ENCODE measurements around the gene PXYLP1. TPM values are rescaled to one million over a fixed set of nuclear protein-coding genes. Genes with fewer than 3 reads are reported as not detected.
A peak's percentile ranks its signal among the peaks of the same experiment; 100 is the strongest.

The PXYLP1 gene
- total RNA-seq, 1 experiment from 2014 or later: 11.3 TPM

DNA sequence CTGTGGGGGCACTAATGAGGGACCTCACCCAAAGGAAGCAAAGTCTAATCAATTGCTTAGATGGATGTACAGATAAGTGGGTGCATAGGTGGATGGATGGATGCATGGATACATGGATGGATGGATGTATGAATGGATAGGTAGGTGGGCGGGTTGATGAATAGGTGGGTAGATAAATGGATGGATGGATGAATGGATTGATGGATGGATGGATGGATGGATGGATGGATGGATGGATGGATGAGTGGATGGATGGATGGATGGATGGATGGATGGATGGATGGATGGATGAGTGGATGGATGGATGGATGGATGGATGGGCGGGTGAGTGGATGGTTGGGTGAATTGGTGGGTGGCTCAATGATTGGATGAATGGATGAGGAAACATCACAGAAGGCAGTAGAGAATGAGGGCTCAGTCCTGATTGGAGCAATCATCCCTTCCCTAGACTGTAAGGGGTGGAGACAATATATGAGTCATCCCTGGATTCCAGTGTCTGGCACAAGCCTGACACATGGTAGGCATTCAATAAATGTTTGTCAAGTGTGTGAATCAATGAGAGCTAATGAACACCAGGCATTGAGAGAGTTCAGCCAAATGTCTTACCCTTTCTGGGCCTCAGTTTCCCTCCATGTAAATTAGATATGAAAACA lies 40.4 kb upstream of the PXYLP1 start:
- Histone ChIP-seq H3K27ac (ENCODE audit: low read depth, low read length, poor library complexity, severe bottlenecking) (no peak overlapping the region), H3K4me3 (ENCODE audit: low read depth, low read length, poor library complexity, severe bottlenecking) (no peak overlapping the region), H3K27me3 (replicated peaks; ENCODE audit: insufficient read depth, low read depth, low read length, poor library complexity) (peaks cover 19% of the 10 kb centered on the region), H3K9me3 (ENCODE audit: low read depth, low read length, poor library complexity, severe bottlenecking) (no peaks in the 10 kb centered on the region), H3K4me1 (ENCODE audit: insufficient read depth, low read length, poor library complexity, severe bottlenecking) (no peaks in the 10 kb centered on the region), H3K36me3 (ENCODE audit: insufficient read depth, low read length, poor library complexity, severe bottlenecking) (no peaks in the 10 kb centered on the region)
- POLR2A ChIA-PET (ENCODE audit: low non-redundant PET): no interaction called here
- TF ChIP-seq EZH2 (IDR thresholded peaks at IDR 0.05; ENCODE audit: borderline replicate concordance, low read depth, low read length, poor library complexity, severe bottlenecking): no peak
- intact Hi-C loops (cut with micrococcal nuclease; ENCODE audit: unreplicated experiment): no loop called here
- BruUV-seq (replicated peaks): no TSS peak
- DNase-seq (ENCODE audit: low spot score): peak; percentile 15
- CTCF ChIA-PET: interaction anchor here (1.5 kb wide), 1 partner anchor 191 kb away, joined by 7 read pairs; no protein-coding TSS in a partner anchor

DNA sequence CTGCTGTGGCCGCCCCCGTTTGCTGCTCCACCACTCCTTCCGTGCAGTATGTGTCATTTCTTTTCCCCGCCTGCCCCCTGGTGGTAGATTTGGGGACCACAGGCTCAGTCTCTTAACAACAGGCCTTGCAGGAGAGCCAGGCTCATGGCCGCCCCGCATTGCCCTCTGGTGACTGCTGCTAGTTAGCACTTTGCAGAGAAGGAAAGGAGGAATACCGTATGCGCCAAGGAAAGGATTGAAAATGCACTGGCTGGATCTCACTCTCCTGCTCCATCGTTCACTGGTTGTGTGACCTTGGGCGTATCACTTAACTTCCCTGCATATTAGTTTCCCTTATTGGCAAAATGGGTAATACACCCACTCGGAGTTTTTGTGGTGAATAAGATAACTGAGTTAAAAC lies 39.3 kb upstream of the PXYLP1 start:
- ChIA-PET CTCF (interaction anchor here (0.5 to 1.5 kb wide), 6 partner anchors 9 to 294 kb away, joined by 3 to 7 read pairs (median 4); partner anchors contain the start of gene SPSB4), POLR2A (ENCODE audit: low non-redundant PET) (no interaction called here)

DNA sequence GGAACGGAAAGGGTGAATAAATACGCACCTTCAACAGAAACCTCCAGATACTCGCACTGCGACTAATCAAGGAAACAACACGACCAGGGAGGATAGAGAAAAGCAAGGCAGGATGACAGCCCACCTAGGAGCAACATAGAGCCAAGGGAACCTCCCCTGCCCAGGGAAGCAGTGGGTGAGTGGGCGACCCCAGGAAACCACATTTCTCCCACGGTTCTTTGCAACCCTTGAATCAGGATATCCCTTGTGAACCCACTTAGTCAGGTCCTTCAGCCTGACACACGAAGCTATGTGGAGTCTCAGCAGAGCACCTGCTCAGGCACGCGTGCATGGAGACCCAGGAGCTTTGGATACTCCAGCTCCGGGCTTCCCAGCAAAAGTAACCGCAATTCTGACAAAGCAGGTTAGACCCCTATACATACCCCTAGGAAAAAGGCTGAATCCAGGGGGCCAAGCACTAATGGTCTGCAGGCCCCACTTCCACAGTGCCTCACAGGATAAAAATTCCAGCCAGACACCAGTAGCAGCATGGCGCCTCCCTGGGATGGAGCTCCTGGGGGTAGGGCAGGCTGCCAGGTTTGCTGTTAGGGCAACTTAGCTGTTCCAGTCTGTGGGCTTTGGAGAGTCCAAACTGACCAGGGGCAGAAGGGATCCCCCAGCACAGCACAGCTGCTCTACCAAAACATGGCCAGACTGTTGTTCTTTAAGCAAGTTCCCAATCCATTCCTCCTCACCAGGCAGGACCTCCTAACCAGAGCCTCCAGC lies 38.4 kb upstream of the PXYLP1 start:
- intact Hi-C loops (cut with micrococcal nuclease; ENCODE audit: unreplicated experiment): no loop called here
- DNase-seq (ENCODE audit: low spot score): no peak
- TF ChIP-seq, protein P1, sequence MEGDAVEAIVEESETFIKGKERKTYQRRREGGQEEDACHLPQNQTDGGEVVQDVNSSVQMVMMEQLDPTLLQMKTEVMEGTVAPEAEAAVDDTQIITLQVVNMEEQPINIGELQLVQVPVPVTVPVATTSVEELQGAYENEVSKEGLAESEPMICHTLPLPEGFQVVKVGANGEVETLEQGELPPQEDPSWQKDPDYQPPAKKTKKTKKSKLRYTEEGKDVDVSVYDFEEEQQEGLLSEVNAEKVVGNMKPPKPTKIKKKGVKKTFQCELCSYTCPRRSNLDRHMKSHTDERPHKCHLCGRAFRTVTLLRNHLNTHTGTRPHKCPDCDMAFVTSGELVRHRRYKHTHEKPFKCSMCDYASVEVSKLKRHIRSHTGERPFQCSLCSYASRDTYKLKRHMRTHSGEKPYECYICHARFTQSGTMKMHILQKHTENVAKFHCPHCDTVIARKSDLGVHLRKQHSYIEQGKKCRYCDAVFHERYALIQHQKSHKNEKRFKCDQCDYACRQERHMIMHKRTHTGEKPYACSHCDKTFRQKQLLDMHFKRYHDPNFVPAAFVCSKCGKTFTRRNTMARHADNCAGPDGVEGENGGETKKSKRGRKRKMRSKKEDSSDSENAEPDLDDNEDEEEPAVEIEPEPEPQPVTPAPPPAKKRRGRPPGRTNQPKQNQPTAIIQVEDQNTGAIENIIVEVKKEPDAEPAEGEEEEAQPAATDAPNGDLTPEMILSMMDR (conservative IDR thresholded peaks at IDR 0.05; ENCODE audit: low read depth, low read length): no peak
- TF ChIP-seq EZH2 (IDR thresholded peaks at IDR 0.05; ENCODE audit: borderline replicate concordance, low read depth, low read length, poor library complexity, severe bottlenecking): no peak
- CTCF ChIA-PET: interaction anchor here (0.5 to 0.6 kb wide), 2 partner anchors 84 to 183 kb away, joined by 3 to 8 read pairs; no protein-coding TSS in a partner anchor
- no peaks in the 10 kb centered on the region for H3K36me3 ChIP-seq (ENCODE audit: insufficient read depth, low read length, poor library complexity, severe bottlenecking)
- BruUV-seq (replicated peaks): no TSS peak
- no peak overlapping the region for H3K27ac ChIP-seq (ENCODE audit: low read depth, low read length, poor library complexity, severe bottlenecking)
- no peaks in the 10 kb centered on the region for H3K4me1 ChIP-seq (ENCODE audit: insufficient read depth, low read length, poor library complexity, severe bottlenecking)
- peaks cover 37% of the 10 kb centered on the region for H3K27me3 ChIP-seq (replicated peaks; ENCODE audit: insufficient read depth, low read depth, low read length, poor library complexity)
- POLR2A ChIA-PET (ENCODE audit: low non-redundant PET): no interaction called here
- H3K4me3 ChIP-seq (ENCODE audit: low read depth, low read length, poor library complexity, severe bottlenecking): no peak overlapping the region
- no peaks in the 10 kb centered on the region for H3K9me3 ChIP-seq (ENCODE audit: low read depth, low read length, poor library complexity, severe bottlenecking)

More for the DNA sequence above, 39.3 kb upstream of the PXYLP1 start:
- H3K36me3 ChIP-seq (ENCODE audit: insufficient read depth, low read length, poor library complexity, severe bottlenecking): no peaks in the 10 kb centered on the region
- H3K27ac ChIP-seq (ENCODE audit: low read depth, low read length, poor library complexity, severe bottlenecking): no peak overlapping the region
- H3K9me3 ChIP-seq (ENCODE audit: low read depth, low read length, poor library complexity, severe bottlenecking): no peaks in the 10 kb centered on the region
- H3K27me3 ChIP-seq (replicated peaks; ENCODE audit: insufficient read depth, low read depth, low read length, poor library complexity): peaks cover 31% of the 10 kb centered on the region
- H3K4me3 ChIP-seq (ENCODE audit: low read depth, low read length, poor library complexity, severe bottlenecking): no peak overlapping the region
- peak; percentile 96 for DNase-seq (ENCODE audit: low spot score)
- H3K4me1 ChIP-seq (ENCODE audit: insufficient read depth, low read length, poor library complexity, severe bottlenecking): no peaks in the 10 kb centered on the region
- BruUV-seq (replicated peaks): no TSS peak
- no peak for TF ChIP-seq EZH2 (IDR thresholded peaks at IDR 0.05; ENCODE audit: borderline replicate concordance, low read depth, low read length, poor library complexity, severe bottlenecking)
- TF ChIP-seq, protein P1 (conservative IDR thresholded peaks at IDR 0.05; ENCODE audit: low read depth, low read length): peak; percentile 98
- intact Hi-C loops (cut with micrococcal nuclease; ENCODE audit: unreplicated experiment): loop anchor here (1.0 kb wide), 2 partner anchors 192 to 294 kb away; no protein-coding TSS in a partner anchor

Measured in A673 (cell line).